ENCODE data around the gene TMEM87A. TPM values are rescaled to one million over a fixed set of nuclear protein-coding genes. Genes with fewer than 3 reads are reported as not detected.
"Not testable (repeated sequence)": the region's sequence is repeated elsewhere in the genome, so short reads cannot be mapped to it uniquely, and the experiment has no call there.

Gene TMEM87A
- total and polyA plus RNA-seq, 12 donors: 10.3 to 25.9 (median 20.2) TPM

DNA sequence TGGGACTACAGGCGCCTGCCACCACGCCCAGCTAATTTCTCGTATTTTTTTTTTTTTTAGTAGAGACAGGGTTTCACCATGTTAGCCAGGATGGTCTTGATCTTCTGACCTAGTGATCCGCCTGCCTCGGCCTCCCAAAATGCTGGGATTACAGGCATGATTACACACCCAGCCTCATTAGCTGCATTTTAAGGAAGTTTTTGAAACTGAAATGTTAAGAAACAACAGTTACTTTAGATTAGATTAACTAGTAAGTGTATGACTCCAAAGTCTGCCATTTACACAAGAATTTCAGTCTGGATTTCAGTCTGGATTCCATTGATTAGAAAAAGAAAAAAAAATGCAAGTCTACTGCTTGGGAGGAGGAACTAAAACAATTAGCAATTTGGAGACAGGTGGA is 40.6 kb downstream of the TMEM87A start:
- TF ChIP-seq, protein P1, sequence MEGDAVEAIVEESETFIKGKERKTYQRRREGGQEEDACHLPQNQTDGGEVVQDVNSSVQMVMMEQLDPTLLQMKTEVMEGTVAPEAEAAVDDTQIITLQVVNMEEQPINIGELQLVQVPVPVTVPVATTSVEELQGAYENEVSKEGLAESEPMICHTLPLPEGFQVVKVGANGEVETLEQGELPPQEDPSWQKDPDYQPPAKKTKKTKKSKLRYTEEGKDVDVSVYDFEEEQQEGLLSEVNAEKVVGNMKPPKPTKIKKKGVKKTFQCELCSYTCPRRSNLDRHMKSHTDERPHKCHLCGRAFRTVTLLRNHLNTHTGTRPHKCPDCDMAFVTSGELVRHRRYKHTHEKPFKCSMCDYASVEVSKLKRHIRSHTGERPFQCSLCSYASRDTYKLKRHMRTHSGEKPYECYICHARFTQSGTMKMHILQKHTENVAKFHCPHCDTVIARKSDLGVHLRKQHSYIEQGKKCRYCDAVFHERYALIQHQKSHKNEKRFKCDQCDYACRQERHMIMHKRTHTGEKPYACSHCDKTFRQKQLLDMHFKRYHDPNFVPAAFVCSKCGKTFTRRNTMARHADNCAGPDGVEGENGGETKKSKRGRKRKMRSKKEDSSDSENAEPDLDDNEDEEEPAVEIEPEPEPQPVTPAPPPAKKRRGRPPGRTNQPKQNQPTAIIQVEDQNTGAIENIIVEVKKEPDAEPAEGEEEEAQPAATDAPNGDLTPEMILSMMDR (IDR thresholded peaks at IDR 0.05): no peak
- intact Hi-C loops (cut with DNase I): no loop called here
- WGBS, 2 donors: 70 to 77% methylated on average over 5 of the region's 5 CpGs

DNA sequence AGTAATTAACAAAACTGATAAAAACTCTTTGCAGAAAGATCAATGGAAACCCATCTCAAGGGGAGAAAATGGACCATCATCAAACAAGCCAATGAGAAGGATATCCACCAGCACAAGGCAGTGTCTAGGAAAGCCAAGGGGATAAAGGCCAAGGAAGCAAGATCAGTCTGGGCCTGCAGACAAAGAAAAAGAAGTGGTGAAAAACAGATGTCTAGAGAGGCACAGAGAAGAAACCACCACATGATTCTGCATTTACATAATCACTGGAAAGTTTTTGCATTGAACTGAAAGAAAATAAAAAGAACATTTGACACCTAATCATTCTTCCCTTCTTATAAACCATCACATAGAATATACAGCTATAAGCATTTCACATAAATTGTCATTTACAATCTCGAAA is 42.1 kb downstream of the TMEM87A start:
- TF ChIP-seq, protein P1 (IDR thresholded peaks at IDR 0.05): no peak
- WGBS, 2 donors: 96% methylated on average over 1 of the region's 1 CpG
- H3K9me3 ChIP-seq: no peaks in the 10 kb centered on the region

More for the DNA sequence above, 40.6 kb downstream of the TMEM87A start:
- Histone ChIP-seq H3K36me3 (peaks cover 0 to 100% (median 51%) of the 10 kb centered on the region in 9 donors), H3K9me3 (no peaks in the 10 kb centered on the region), H3K4me1 (no peaks in the 10 kb centered on the region), H3K27me3 (no peaks in the 10 kb centered on the region), H3K4me3 (no peak overlapping the region), H3K27ac (no peak overlapping the region)
- DNase-seq: no peak
- ATAC-seq: no peak

DNA sequence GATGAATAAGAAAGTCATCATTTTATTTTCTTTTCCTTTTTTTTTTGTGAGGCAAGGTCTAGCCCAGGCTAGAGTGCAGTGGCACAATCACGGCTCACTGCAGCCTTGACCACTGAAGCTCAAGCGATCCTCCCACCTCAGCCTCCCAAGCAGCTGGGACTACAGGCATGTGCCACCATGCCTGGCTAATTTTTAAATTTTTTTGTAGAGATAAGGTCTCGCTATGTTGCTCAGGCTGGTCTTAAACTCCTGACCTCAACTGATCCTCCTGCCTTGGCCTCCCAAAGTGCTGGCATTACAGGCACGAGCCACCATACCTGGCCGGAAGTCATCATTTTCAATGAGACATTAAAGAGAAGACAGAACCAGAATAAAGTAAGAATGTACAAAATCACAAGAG is 44.3 kb downstream of the TMEM87A start:
- not testable (repeated sequence) for H3K4me3 ChIP-seq, H3K9me3 ChIP-seq, ATAC-seq, H3K4me1 ChIP-seq, DNase-seq, H3K27me3 ChIP-seq, H3K27ac ChIP-seq
- intact Hi-C loops (cut with DNase I): loop anchor here in 1 of 10 donors (10.0 kb wide), 1 partner anchor 206 kb away; no protein-coding TSS in a partner anchor
- H3K36me3 ChIP-seq: peaks cover 0 to 100% (median 62%) of the 10 kb centered on the region in 9 donors
- WGBS, 2 donors: 93 to 95% methylated on average over 5 of the region's 5 CpGs

More for the DNA sequence above, 42.1 kb downstream of the TMEM87A start:
- ATAC-seq (no peak), DNase-seq (no peak)
- H3K4me3 ChIP-seq: no peak overlapping the region
- no peaks in the 10 kb centered on the region for H3K4me1 ChIP-seq
- intact Hi-C loops (cut with DNase I): no loop called here
- H3K27me3 ChIP-seq: no peaks in the 10 kb centered on the region
- peaks cover 0 to 100% (median 58%) of the 10 kb centered on the region in 9 donors for H3K36me3 ChIP-seq
- no peak overlapping the region for H3K27ac ChIP-seq

DNA sequence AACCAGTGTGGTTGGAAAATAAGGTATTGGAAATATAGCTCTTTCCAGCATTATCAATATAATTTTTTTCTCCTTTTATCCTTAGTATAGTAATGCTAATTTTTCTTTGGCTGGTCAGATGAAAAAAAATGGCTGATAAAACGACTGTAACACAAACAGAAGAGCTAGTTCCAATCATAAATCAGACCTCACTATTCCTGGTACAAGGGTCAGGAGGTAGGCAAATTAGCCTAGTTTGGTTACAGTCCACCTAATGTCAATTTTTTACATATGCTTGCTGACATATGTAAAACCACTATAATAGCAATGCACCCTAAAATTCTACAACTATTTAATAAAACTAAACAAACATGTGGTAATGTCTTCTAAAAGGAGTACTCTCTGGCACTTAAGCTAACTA is 45.2 kb downstream of the TMEM87A start:
- TF ChIP-seq, protein P1 (IDR thresholded peaks at IDR 0.05): no peak
- peaks cover 0 to 100% (median 63%) of the 10 kb centered on the region in 9 donors for H3K36me3 ChIP-seq
- intact Hi-C loops (cut with DNase I): loop anchor here in 1 of 10 donors (10.0 kb wide), 1 partner anchor 207 kb away; no protein-coding TSS in a partner anchor
- no peaks in the 10 kb centered on the region for H3K27me3 ChIP-seq
- WGBS, 2 donors: 77 to 79% methylated on average over 1 of the region's 1 CpG
- ATAC-seq: no peak
- H3K4me3 ChIP-seq: no peak overlapping the region
- H3K4me1 ChIP-seq: no peaks in the 10 kb centered on the region
- no peak overlapping the region for H3K27ac ChIP-seq
- DNase-seq: no peak
- no peaks in the 10 kb centered on the region for H3K9me3 ChIP-seq

DNA sequence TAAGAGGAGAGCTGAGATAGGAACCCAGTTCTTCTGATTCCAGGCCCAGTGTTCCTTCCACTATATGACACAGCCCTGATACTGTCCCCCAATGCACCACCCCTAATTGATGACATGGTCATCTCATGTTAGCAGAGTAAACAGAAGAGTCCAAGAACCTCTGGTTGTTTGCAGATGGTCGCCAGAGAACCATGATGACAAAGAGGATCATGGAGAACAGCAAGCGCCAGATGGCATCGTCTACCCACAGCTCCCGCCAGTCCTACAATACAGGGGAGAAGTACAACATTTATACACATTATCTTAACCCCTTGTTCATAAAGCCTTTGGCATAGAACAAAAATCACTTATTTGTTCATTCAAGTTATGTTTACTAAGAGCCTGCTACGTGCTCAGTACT is 46.6 kb downstream of the TMEM87A start:
- intact Hi-C loops (cut with DNase I): loop anchor here in 1 of 10 donors (10.0 kb wide), 1 partner anchor 208 kb away; no protein-coding TSS in a partner anchor
- Histone ChIP-seq H3K27ac (no peak overlapping the region), H3K9me3 (no peaks in the 10 kb centered on the region), H3K36me3 (peaks cover 0 to 100% (median 58%) of the 10 kb centered on the region in 9 donors), H3K27me3 (no peaks in the 10 kb centered on the region), H3K4me3 (no peak overlapping the region), H3K4me1 (no peaks in the 10 kb centered on the region)
- WGBS, 2 donors: 92 to 96% methylated on average over 5 of the region's 5 CpGs
- DNase-seq (no peak), ATAC-seq (no peak)
- TF ChIP-seq, protein P1 (IDR thresholded peaks at IDR 0.05): no peak

All from heart right ventricle (tissue), 16 donors.